ELF-1 (cell line): ENCODE results near the gene NMNAT2.
"Not testable (repeated sequence)": the region's sequence is repeated elsewhere in the genome, so short reads cannot be mapped to it uniquely, and the experiment has no call there.

ENCODE experiments used
- DNase-seq: peaks from one replicate; pipeline ENCODE4 v3.0.0-alpha.2; 2016; ENCODE audit warnings: low read depth, low spot score

The NMNAT2 gene

GRCh38 chr1:183417772-183418491 is at the start of gene NMNAT2:
Gene NMNAT2, minus strand, starts transcription at chr1:183418380. Its CDS starts 113 bp downstream, at chr1:183418267.
- peak; percentile 81 for DNase-seq

- no peak for DNase-seq
Observed at GRCh38 chr1:183467687-183468086, 49.5 kb upstream of the NMNAT2 start.

GRCh38 chr1:183466781-183467180 is 48.6 kb upstream of the NMNAT2 start:
- no peak for DNase-seq

- DNase-seq = no peak
Observed at GRCh38 chr1:183463566-183463965, 45.4 kb upstream of the NMNAT2 start.

- peak; percentile 59 for DNase-seq
Observed at GRCh38 chr1:183461350-183461749, 43.2 kb upstream of the NMNAT2 start.

GRCh38 chr1:183460596-183460995 is 42.4 kb upstream of the NMNAT2 start:
- DNase-seq = no peak

- DNase-seq = no peak
Observed at GRCh38 chr1:183457449-183457848, 39.3 kb upstream of the NMNAT2 start.

GRCh38 chr1:183456826-183457225 is 38.6 kb upstream of the NMNAT2 start:
- no peak for DNase-seq

GRCh38 chr1:183454377-183454776 is 36.2 kb upstream of the NMNAT2 start:
- peak; percentile 78 for DNase-seq

- no peak for DNase-seq
Observed at GRCh38 chr1:183450093-183450492, 31.9 kb upstream of the NMNAT2 start.

GRCh38 chr1:183449223-183449770 is 31.1 kb upstream of the NMNAT2 start:
- no peak for DNase-seq

GRCh38 chr1:183444243-183444642 is 26.1 kb upstream of the NMNAT2 start:
- DNase-seq = no peak

GRCh38 chr1:183443466-183443865 is 25.3 kb upstream of the NMNAT2 start:
- DNase-seq = no peak

GRCh38 chr1:183443011-183443410 is 24.8 kb upstream of the NMNAT2 start:
- DNase-seq = no peak

- no peak for DNase-seq
Observed at GRCh38 chr1:183438060-183438459, 19.9 kb upstream of the NMNAT2 start.

- no peak for DNase-seq
Observed at GRCh38 chr1:183435497-183435896, 17.3 kb upstream of the NMNAT2 start.

- peak; percentile 12 for DNase-seq
Observed at GRCh38 chr1:183433703-183434102, 15.5 kb upstream of the NMNAT2 start.

- DNase-seq = no peak
Observed at GRCh38 chr1:183432548-183432875, 14.3 kb upstream of the NMNAT2 start.

- no peak for DNase-seq
Observed at GRCh38 chr1:183431840-183432547, 13.8 kb upstream of the NMNAT2 start.

- DNase-seq = not testable (repeated sequence)
Observed at GRCh38 chr1:183427591-183427990, 9.4 kb upstream of the NMNAT2 start.

- DNase-seq = no peak
Observed at GRCh38 chr1:183424691-183425090, 6.5 kb upstream of the NMNAT2 start.

- DNase-seq = no peak
Observed at GRCh38 chr1:183423541-183423940, 5.4 kb upstream of the NMNAT2 start.

- no peak for DNase-seq
Observed at GRCh38 chr1:183419399-183419798, 1.2 kb upstream of the NMNAT2 start.
